ENCODE data around the gene TMX1. TPM values are rescaled to one million over a fixed set of nuclear protein-coding genes. Genes with fewer than 3 reads are reported as not detected.
A peak's percentile ranks its signal among the peaks of the same experiment; 100 is the strongest.

TMX1 gene
- total and polyA plus RNA-seq, 7 donors: 6.6 to 16.1 (median 11.0) TPM

GRCh38 chr14:51240804-51241380, 845 bp downstream of the TMX1 start:
- H3K27ac ChIP-seq: peak overlapping the region; percentile 91
- DNase-seq (no peak), ATAC-seq (no peak)
- H3K4me3 ChIP-seq: peak overlapping the region; percentile 91
- no peak for TF ChIP-seq CTCF (IDR thresholded peaks at IDR 0.05)
- no peaks in the 10 kb centered on the region for H3K27me3 ChIP-seq (ENCODE audit: insufficient read depth in 3 of 3, low read length in 2 of 3)
- H3K36me3 ChIP-seq (ENCODE audit: insufficient read depth in 1 of 2, low read depth in 1 of 2): peaks cover 0 to 13% of the 10 kb centered on the region in 2 donors
- intact Hi-C loops (cut with DNase I): no loop called here
- 9 to 14% (median 10%) methylated on average over 10 of the region's 10 CpGs for WGBS, 3 donors
- H3K4me1 ChIP-seq: peaks cover 19% of the 10 kb centered on the region
- H3K9me3 ChIP-seq: no peaks in the 10 kb centered on the region

GRCh38 chr14:51242545-51243490, 2.8 kb downstream of the TMX1 start:
- Histone ChIP-seq H3K36me3 (ENCODE audit: insufficient read depth in 1 of 2, low read depth in 1 of 2) (peaks cover 0 to 32% of the 10 kb centered on the region in 2 donors), H3K27ac (no peak overlapping the region), H3K9me3 (no peaks in the 10 kb centered on the region), H3K4me1 (peaks cover 19% of the 10 kb centered on the region), H3K27me3 (ENCODE audit: insufficient read depth in 3 of 3, low read length in 2 of 3) (no peaks in the 10 kb centered on the region), H3K4me3 (no peak overlapping the region)
- 50 to 67% (median 54%) methylated on average over 7 of the region's 7 CpGs for WGBS, 3 donors
- ATAC-seq (no peak), DNase-seq (no peak)
- intact Hi-C loops (cut with DNase I): no loop called here
- no peak for TF ChIP-seq CTCF (IDR thresholded peaks at IDR 0.05)

- Histone ChIP-seq H3K9me3 (no peaks in the 10 kb centered on the region), H3K4me3 (no peak overlapping the region), H3K27me3 (ENCODE audit: insufficient read depth in 3 of 3, low read length in 2 of 3) (no peaks in the 10 kb centered on the region), H3K4me1 (peaks cover 19% of the 10 kb centered on the region), H3K27ac (no peak overlapping the region), H3K36me3 (ENCODE audit: insufficient read depth in 1 of 2, low read depth in 1 of 2) (peaks cover 0 to 50% of the 10 kb centered on the region in 2 donors)
- 82 to 95% (median 87%) methylated on average over 5 of the region's 5 CpGs for WGBS, 3 donors
- intact Hi-C loops (cut with DNase I): no loop called here
- TF ChIP-seq CTCF (IDR thresholded peaks at IDR 0.05): no peak
- no peak for ATAC-seq
- DNase-seq: no peak
These were observed 4.5 kb downstream of the TMX1 start for GRCh38 chr14:51244591-51244990.

- DNase-seq (no peak), ATAC-seq (no peak)
- no peak for TF ChIP-seq CTCF (IDR thresholded peaks at IDR 0.05)
- H3K27ac ChIP-seq: no peak overlapping the region
- H3K4me3 ChIP-seq: no peak overlapping the region
- intact Hi-C loops (cut with DNase I): no loop called here
- no peaks in the 10 kb centered on the region for H3K27me3 ChIP-seq (ENCODE audit: insufficient read depth in 3 of 3, low read length in 2 of 3)
- WGBS, 3 donors: 72 to 78% (median 76%) methylated on average over 4 of the region's 4 CpGs
- no peaks in the 10 kb centered on the region for H3K9me3 ChIP-seq
- H3K36me3 ChIP-seq (ENCODE audit: insufficient read depth in 1 of 2, low read depth in 1 of 2): peaks cover 0 to 64% of the 10 kb centered on the region in 2 donors
- peaks cover 17% of the 10 kb centered on the region for H3K4me1 ChIP-seq
These were observed 6.0 kb downstream of the TMX1 start for GRCh38 chr14:51246032-51246431.

All from psoas muscle (tissue), 8 donors.